Neural progenitor cell (in vitro differentiated cells): Measurements from ENCODE around the gene AMMECR1L. TPM values are rescaled to one million over a fixed set of nuclear protein-coding genes. Genes with fewer than 3 reads are reported as not detected.

Experiments
- DNase-seq: peaks from one replicate; pipeline ENCODE4 v3.0.0-alpha.2; 2016; ENCODE audit warnings: low spot score
- H2AFZ ChIP-seq: fragments of 200-600 bp; sonication (generic); replicated peaks from 2 replicates; pipeline ENCODE4 v1.6.1; 2016; ENCODE audit warnings: antibody characterized with exemption
- H3F3A ChIP-seq: fragments of 200-600 bp; sonication (generic); 2 replicates; pipeline ENCODE4 v1.6.1; 2016; ENCODE audit warnings: antibody characterized with exemption, low read depth
- H3K27ac ChIP-seq: fragments of 200-600 bp; sonication (generic); 2 replicates; pipeline ENCODE4 v1.5.1; 2016; ENCODE audit warnings: mild to moderate bottlenecking
- H3K27me3 ChIP-seq: fragments of 200-600 bp; sonication (generic); 2 replicates; pipeline ENCODE4 v1.6.1; 2016; ENCODE audit warnings: mild to moderate bottlenecking, moderate library complexity
- H3K36me3 ChIP-seq: fragments of 200-600 bp; sonication (generic); 2 replicates; pipeline ENCODE4 v1.5.1; 2016
- H3K4me1 ChIP-seq: fragments of 200-600 bp; sonication (generic); 2 replicates; pipeline ENCODE4 v1.6.1; 2016; ENCODE audit warnings: mixed run types
- H3K4me2 ChIP-seq: fragments of 200-600 bp; sonication (generic); 2 replicates; pipeline ENCODE4 v1.6.1; 2016
- H3K4me3 ChIP-seq: fragments of 200-600 bp; sonication (generic); 2 replicates; pipeline ENCODE4 v1.5.1; 2016
- H3K79me2 ChIP-seq: fragments of 200-600 bp; sonication (generic); 2 replicates; pipeline ENCODE4 v1.6.1; 2016; ENCODE audit warnings: low read depth
- H3K9ac ChIP-seq: fragments of 200-600 bp; sonication (generic); 2 replicates; pipeline ENCODE4 v1.6.1; 2016
- H3K9me3 ChIP-seq: fragments of 200-600 bp; sonication (generic); 2 replicates; pipeline ENCODE4 v1.5.1; 2016; ENCODE audit warnings: low read depth
- H4K20me1 ChIP-seq: fragments of 200-600 bp; sonication (generic); 2 replicates; pipeline ENCODE4 v1.6.1; 2016; ENCODE audit warnings: low read depth
- H3K27ac Mint-ChIP-seq: 3 replicates; pipeline ENCODE4 v1.8.0; 2021; ENCODE audit warnings: mixed read lengths
- H3K27me3 Mint-ChIP-seq: 2 replicates; pipeline ENCODE4 v1.8.0; 2022; ENCODE audit warnings: low read depth, mild to moderate bottlenecking, inconsistent platforms, moderate library complexity, mixed read lengths; ENCODE audit not compliant: insufficient read depth
- H3K36me3 Mint-ChIP-seq: 3 replicates; pipeline ENCODE4 v1.8.0; 2021; ENCODE audit warnings: mixed read lengths
- H3K4me1 Mint-ChIP-seq: 3 replicates; pipeline ENCODE4 v1.8.0; 2021; ENCODE audit warnings: mixed read lengths
- H3K4me3 Mint-ChIP-seq: 3 replicates; pipeline ENCODE4 v1.8.0; 2021; ENCODE audit warnings: mild to moderate bottlenecking, moderate library complexity, mixed read lengths
- H3K9me3 Mint-ChIP-seq: 3 replicates; pipeline ENCODE4 v1.8.0; 2020; ENCODE audit warnings: mixed read lengths
- CTCF ChIP-seq: fragments of 200-600 bp; sonication (generic); IDR thresholded peaks from 2 replicates; pipeline ENCODE4 v1.5.1; 2017; ENCODE audit warnings: antibody characterized with exemption, mild to moderate bottlenecking
- EZH2 ChIP-seq: fragments of 200-600 bp; sonication (generic); IDR thresholded peaks from 2 replicates; pipeline ENCODE4 v1.6.1; 2017; ENCODE audit warnings: antibody characterized with exemption, mild to moderate bottlenecking, moderate library complexity
- EZH2phosphoT487 ChIP-seq: fragments of 200-600 bp; sonication (generic); IDR thresholded peaks from 2 replicates; pipeline ENCODE4 v1.6.1; 2017; ENCODE audit warnings: antibody characterized with exemption
- total RNA-seq: library from RNA; depleted of rRNA; stranded (reverse); fragments of >200 nt; gene quantifications from 2 replicates; pipeline ENCODE4 v1.2.3, GENCODE V29; 2015; ENCODE audit warnings: low replicate concordance

The AMMECR1L gene
- total RNA-seq, 1 donor from 2014 or later: 21.0 TPM

DNA sequence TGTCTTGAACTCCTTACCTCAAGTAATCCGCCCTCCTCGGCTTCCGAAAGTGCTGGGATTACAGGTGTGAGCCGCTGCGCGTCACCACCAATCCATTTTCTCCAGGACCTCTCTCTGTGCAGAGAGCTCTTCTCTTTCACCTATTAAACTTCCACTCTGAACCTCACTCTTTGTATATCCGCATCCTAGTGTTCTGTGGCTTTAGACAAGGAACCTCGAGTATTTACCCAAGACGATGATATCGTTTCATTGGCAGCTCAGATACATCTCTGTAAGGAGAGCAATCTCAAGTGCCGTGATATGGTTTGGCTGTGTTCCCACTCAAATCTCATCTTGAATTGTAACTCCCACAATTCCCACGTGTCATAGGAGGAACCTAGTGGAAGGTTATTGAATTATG, 59.7 kb downstream of the AMMECR1L start:
- Histone ChIP-seq H3K36me3 (no peaks in the 10 kb centered on the region), H3K27me3 (no peaks in the 10 kb centered on the region), H3K4me1 (no peaks in the 10 kb centered on the region), H3K9ac (no peak overlapping the region), H3K9me3 (no peaks in the 10 kb centered on the region), H3K27ac (no peak overlapping the region), H3K4me2 (no peak overlapping the region), H4K20me1 (no peaks in the 10 kb centered on the region), H3K79me2 (no peaks in the 10 kb centered on the region), H3F3A (no peaks in the 10 kb centered on the region), H2AFZ (no peak overlapping the region), H3K4me3 (no peak overlapping the region)
- TF ChIP-seq EZH2 (no peak), CTCF (no peak), EZH2phosphoT487 (no peak)
- Mint-ChIP-seq H3K4me1 (no peaks in the 10 kb centered on the region), H3K36me3 (no peaks in the 10 kb centered on the region), H3K4me3 (no peak overlapping the region), H3K9me3 (peaks cover 33% of the 10 kb centered on the region), H3K27ac (no peak overlapping the region), H3K27me3 (peaks cover 9% of the 10 kb centered on the region)
- no peak for DNase-seq

DNA sequence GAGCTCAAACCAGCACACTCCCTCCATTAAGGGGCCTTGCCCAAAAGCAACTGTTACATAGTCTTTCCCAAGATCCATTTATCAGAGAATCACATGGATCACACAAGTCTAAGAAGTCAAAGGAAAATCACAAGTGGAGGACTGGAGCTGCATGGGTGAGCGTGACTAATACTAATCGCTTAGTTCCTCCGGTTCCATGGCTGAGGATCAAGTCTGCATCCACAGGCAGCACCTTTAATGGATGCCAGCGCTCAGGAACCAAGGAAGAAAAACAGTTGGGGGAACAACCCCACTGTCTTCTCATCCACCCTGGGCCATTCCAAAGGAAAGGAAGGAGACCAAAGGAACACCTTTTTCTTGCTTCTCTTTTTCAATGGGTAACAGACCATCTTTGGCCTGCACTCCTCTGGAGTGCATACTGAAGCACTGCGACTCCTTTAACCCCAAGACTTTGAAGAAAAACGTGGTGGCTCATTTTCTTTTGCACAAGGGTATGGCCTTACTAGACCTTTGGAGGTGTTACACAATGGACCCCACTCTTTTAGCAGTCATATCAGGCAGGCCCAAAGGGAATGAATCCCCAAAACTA, 65.6 kb downstream of the AMMECR1L start:
- no peaks in the 10 kb centered on the region for H3K36me3 ChIP-seq
- H3F3A ChIP-seq: no peaks in the 10 kb centered on the region
- Mint-ChIP-seq H3K27me3 (peaks cover 14% of the 10 kb centered on the region), H3K27ac (no peak overlapping the region), H3K4me1 (no peaks in the 10 kb centered on the region), H3K36me3 (no peaks in the 10 kb centered on the region), H3K4me3 (no peak overlapping the region), H3K9me3 (peaks cover 32% of the 10 kb centered on the region)
- H3K4me1 ChIP-seq: no peaks in the 10 kb centered on the region
- no peaks in the 10 kb centered on the region for H4K20me1 ChIP-seq
- no peak overlapping the region for H3K4me2 ChIP-seq
- H3K79me2 ChIP-seq: no peaks in the 10 kb centered on the region
- H3K27ac ChIP-seq: no peak overlapping the region
- H3K9me3 ChIP-seq: peaks cover 9% of the 10 kb centered on the region
- no peak overlapping the region for H3K9ac ChIP-seq
- no peaks in the 10 kb centered on the region for H3K27me3 ChIP-seq
- TF ChIP-seq EZH2: no peak
- DNase-seq: peak; percentile 25
- H2AFZ ChIP-seq: no peak overlapping the region
- no peak overlapping the region for H3K4me3 ChIP-seq

DNA sequence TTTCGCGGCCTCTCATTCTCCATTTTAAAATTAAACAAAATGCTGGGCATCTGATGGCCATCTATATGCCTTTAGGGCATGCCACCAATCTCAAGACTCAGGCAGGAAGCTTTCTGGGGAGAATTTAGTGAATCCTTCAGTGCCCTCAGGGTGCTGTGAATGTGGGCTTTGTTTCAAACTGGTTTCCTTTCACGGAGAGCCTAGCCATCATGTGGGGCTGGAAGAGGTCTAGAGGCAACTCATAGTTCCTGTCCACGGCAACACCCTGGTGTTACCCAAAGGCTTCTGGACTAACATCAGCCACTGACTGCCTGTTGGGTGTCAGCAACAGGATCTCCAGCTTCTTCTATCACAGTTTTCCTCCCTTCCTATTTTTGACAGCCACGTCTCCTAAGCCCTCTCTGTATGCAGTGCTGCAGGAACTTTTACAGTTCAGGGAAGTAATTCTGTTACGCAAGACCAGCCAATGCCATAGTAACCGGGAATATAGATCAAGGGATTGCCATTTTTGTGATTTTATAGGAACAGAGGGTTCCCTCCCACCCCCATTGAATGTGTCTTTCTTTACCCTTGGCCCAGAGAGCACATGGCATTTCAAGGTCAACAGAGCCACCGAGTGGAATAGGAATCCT, 66.8 kb downstream of the AMMECR1L start:
- Histone ChIP-seq H3K4me3 (no peak overlapping the region), H3K9me3 (peaks cover 9% of the 10 kb centered on the region), H3K4me1 (no peaks in the 10 kb centered on the region), H3K79me2 (no peaks in the 10 kb centered on the region), H3F3A (no peaks in the 10 kb centered on the region), H3K27ac (no peak overlapping the region), H3K9ac (no peak overlapping the region), H3K36me3 (no peaks in the 10 kb centered on the region), H4K20me1 (no peaks in the 10 kb centered on the region), H3K27me3 (no peaks in the 10 kb centered on the region), H2AFZ (no peak overlapping the region), H3K4me2 (no peak overlapping the region)
- H3K9me3 Mint-ChIP-seq: peaks cover 29% of the 10 kb centered on the region
- peaks cover 14% of the 10 kb centered on the region for H3K27me3 Mint-ChIP-seq
- H3K4me1 Mint-ChIP-seq: no peaks in the 10 kb centered on the region
- no peaks in the 10 kb centered on the region for H3K36me3 Mint-ChIP-seq
- H3K27ac Mint-ChIP-seq: no peak overlapping the region
- TF ChIP-seq EZH2phosphoT487 (no peak), CTCF (no peak), EZH2 (no peak)
- no peak for DNase-seq
- no peak overlapping the region for H3K4me3 Mint-ChIP-seq

GRCh38 chr2:127818241-127818640, 67.5 kb downstream of the AMMECR1L start:
- Histone ChIP-seq H3K79me2 (no peaks in the 10 kb centered on the region), H3K4me3 (no peak overlapping the region), H4K20me1 (no peaks in the 10 kb centered on the region), H3K4me2 (no peak overlapping the region), H3K4me1 (no peaks in the 10 kb centered on the region), H3K36me3 (no peaks in the 10 kb centered on the region), H3K9ac (no peak overlapping the region), H3K27ac (no peak overlapping the region), H3K9me3 (peaks cover 9% of the 10 kb centered on the region), H3F3A (no peaks in the 10 kb centered on the region), H2AFZ (no peak overlapping the region), H3K27me3 (no peaks in the 10 kb centered on the region)
- Mint-ChIP-seq H3K4me3 (no peak overlapping the region), H3K4me1 (no peaks in the 10 kb centered on the region), H3K36me3 (no peaks in the 10 kb centered on the region), H3K9me3 (peaks cover 29% of the 10 kb centered on the region), H3K27me3 (peaks cover 14% of the 10 kb centered on the region), H3K27ac (no peak overlapping the region)
- no peak for TF ChIP-seq EZH2phosphoT487
- TF ChIP-seq CTCF: no peak
- no peak for TF ChIP-seq EZH2
- no peak for DNase-seq
